ENCODE measurements around the gene MRI1.

MRI1 gene

DNA sequence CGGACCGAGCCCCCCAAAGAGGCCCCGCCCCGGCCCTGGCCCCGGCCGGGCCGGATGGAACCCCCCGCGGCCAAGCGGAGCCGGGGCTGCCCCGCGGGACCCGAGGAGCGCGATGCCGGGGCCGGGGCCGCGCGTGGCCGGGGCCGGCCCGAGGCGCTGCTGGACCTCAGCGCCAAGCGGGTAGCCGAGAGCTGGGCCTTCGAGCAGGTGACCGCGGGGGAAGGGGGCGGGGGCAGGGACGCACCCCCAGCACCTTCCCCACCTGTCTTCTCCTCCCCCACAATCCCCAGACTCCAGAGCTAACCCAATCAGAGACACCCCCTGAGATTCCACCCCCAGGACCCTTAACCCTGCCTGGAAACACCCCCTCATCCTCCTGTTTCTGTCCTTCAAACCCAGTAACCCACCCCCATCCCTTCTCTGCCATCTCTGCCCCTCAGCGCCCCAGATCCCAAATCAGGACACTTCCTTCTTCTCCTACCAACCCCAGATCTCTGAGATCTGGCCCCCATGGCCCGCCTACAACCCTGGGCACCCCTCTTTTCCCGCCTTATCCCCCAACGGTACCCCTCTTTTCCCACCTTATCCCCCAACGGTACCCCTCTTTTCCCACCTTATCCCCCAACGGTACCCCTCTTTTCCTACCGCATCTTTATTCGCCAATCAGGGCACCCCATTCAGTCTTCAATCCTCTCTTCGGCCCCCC is 31.4 kb downstream of the MRI1 start:
- DNase-seq: no peak

DNA sequence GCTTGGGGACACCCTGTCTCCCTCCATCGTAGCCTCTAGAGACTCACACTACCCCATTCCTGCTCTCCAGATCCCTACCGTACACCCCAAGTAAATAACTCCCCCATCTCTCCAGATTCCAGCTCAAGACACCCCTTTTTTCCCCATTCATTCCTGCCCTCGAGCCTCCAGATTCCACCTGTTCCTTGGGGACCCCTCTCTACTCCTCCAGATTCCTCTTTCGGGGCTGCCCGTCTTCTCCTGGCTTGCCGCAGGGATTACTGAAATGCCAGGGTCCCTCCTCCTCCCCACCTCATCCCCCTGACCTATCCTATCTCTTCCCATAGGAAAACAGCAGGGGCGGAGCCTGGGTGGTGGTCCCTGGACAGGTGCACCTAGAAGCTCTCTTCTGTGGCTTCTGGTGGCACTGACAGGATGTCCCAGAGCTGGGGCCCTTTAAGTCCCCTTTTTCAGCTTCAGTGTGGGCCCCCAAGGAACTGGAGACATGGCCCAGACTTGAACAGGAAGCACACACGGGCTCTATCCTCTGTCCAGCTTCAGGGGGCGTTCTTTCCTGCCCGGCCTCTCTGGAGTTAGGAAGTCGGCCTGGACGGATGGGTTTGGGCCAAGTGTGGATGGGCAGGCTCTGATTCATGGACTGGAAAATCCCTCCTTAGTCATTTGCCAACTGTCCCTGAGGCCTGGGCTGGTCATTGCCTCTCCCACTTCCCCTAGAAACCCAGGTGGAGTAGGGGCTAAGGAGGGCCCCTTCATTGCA is 32.2 kb downstream of the MRI1 start:
- no peak for DNase-seq

GRCh38 chr19:13797058-13797440 is 32.7 kb downstream of the MRI1 start:
- DNase-seq: no peak

DNA sequence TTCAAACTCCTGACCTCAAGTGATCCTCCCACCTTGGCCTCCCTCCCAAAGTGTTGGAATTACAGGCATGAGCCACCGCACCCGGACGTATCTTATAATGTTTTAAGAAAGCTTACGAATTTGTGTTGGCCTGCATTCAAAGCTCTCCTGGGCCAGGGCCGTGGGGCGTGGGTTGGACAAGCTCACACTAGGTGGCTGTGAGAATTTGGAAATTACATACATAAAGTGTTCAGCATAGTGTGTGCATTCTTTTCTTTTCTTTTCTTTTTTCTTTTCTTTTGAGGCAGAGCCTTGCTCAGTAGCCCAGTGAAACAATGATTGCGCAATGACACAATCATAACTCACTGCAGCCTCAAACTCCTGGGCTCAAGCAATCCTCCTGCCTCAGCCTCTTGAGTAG is 33.5 kb downstream of the MRI1 start:
- no peak for DNase-seq

DNA sequence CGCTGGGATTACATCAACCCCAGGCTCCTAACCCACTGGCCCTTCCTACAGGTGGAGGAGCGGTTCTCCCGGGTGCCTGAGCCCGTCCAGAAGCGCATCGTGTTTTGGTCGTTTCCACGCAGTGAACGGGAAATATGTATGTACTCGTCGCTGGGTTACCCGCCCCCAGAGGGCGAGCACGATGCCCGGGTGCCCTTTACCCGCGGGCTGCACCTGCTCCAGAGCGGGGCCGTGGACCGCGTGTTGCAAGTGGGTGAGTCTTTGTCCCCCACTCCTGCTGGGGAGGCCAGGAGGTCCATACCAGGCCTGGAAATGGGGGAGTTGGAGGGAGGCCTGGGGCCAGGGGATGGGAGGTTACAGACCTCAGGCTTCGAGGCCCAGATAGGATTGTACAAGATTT is 35.3 kb downstream of the MRI1 start:
- no peak for DNase-seq

DNA sequence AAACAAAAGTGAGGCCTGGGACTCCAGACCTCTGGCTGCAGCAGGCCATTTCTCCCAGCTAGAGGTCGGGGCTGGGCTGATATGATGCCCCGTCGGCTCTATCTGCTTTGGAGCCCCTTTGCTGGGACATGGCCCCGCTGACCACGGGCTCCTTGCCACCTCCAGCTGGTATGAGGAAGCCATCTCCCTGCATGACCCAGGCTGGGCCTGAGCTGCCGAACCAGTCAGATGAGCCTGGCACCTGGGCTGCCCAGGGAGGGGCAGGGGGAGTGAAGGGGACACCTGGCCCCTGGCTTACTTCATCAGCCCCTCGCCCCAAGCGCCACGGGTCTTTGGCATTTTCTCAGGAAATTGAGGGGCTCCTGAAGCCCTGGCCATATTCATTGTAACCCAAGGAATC is 38.7 kb downstream of the MRI1 start:
- DNase-seq: no peak

DNA sequence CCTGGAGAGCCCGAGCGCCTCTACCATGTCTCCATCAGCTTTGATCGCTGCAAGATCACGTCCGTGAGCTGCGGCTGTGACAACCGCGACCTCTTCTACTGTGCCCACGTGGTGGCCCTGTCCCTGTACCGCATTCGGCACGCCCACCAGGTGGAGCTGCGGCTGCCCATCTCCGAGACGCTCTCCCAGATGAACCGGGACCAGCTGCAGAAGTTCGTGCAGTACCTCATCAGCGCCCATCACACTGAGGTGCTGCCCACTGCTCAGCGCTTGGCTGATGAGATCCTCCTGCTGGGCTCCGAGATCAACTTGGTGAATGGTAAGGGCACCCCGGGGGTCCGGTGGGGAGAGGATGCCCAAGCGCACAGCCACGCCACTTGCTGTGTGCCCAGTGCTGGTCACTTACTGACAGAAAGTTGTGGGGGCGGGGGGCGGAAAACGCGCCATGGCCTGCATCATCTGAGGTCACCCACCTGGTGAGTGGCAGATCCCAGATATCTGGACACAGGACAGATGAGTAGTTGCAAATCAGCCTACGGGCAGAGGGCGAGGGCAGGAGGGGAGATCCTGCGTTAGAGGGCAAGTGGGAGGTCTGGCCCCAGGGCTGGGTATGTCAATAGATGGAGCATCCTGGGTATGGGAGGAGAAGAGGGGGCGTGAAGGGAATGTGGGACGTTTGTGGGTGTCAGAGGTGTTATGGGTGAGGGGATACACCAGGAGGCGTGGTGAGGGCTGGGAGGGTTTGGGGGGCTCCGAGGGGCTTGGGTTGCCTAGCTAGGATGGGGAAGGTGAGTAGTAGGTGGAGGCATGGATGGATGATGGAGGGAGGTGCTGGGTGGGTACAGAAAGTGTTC is 40.7 kb downstream of the MRI1 start:
- DNase-seq: no peak

DNA sequence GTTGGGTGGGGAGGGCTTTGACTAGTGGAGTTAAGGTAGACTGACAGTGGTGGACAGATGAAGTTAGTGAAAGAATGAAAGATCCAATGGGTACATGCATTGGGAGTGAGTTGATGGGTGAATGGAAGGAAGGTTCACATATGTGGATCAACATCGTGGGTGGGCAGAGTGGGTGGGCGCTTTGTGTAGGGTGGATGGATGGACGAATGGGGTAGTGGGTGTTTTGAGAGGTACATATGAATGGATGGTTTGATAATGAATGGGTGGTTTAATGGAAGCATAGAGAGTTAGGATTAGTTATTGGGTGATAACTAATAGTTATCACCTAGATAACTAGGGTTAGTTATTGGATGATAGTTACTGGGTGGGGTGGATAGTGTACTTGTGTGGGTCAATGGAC is 42.4 kb downstream of the MRI1 start:
- no peak for DNase-seq

GRCh38 chr19:13807421-13808021 is 43.2 kb downstream of the MRI1 start:
- DNase-seq: no peak

GRCh38 chr19:13808856-13809255 is 44.5 kb downstream of the MRI1 start:
- DNase-seq: no peak

DNA sequence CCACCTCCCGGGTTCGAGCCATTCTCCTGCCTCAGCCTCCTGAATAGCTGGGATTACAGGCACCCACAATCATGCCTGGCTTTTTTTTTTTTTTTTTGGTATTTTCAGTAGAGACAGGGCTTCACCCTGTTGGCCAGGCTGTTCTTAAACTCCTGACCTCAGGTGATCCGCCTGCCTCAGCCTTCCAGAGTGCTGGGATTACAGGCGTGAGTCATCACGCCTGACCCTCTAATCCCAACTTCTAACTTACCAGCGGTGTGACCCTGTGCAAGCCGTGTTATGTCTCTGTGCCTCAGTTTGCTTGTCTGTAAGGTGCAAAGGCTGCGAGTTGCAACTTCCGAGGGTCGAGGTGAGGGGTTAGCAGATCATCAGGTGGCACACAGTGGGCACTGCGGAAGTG is 48.2 kb downstream of the MRI1 start:
- no peak for DNase-seq

GRCh38 chr19:13813147-13813546 is 48.8 kb downstream of the MRI1 start:
- DNase-seq: no peak

DNA sequence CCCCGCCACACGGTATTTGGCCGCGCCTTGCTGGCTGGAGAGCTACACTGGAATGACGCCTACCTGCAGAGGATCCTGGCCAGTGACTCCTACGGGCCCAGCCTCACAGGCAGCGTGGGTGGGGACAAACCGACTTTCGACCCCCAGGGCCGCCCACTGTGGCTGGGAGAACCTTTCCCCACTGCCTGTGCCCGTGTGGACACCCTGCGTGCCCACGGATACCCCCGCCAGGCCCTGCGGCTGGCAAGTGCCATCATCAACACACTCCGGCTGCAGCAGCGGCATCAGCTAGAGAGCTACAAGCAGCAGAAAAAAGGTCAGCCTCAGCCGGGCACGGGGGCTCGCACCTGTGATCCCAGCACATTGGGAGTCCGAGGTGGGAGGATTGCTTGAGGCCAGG is 50.2 kb downstream of the MRI1 start:
- no peak for DNase-seq

- DNase-seq: peak; percentile 93
These were observed 52.8 kb downstream of the MRI1 start for GRCh38 chr19:13817018-13817614.

GRCh38 chr19:13817615-13818371 is 53.5 kb downstream of the MRI1 start:
- peak; percentile 98 for DNase-seq

DNA sequence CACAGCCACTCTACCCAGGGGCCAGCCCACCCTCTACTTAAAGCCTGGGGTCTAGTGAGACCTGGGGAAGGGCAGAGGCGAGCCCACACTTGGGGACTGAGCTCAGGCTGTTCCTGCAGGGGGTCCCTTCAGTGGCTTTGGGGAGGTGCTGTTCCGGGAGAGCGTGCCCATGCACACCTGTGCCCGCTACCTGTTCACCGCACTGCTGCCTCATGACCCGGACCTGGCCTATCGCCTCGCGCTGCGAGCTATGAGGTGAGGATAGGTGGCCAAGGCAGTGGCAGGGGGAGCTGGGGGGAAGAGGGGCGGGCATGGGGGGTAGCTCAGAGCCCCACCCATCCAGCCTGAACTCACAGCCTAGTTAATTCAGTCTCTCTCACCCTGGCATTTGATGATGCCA is 54.9 kb downstream of the MRI1 start:
- no peak for DNase-seq

GRCh38 chr19:13821292-13821691 is 57.0 kb downstream of the MRI1 start:
- DNase-seq: no peak

GRCh38 chr19:13823256-13823655 is 58.9 kb downstream of the MRI1 start:
- peak; percentile 62 for DNase-seq

Measured in NCI-H2029 (cell line).